Measurements from ENCODE around the gene RHBDF1. TPM values are rescaled to one million over a fixed set of nuclear protein-coding genes. Genes with fewer than 3 reads are reported as not detected.

The RHBDF1 gene
- total and polyA plus RNA-seq, 2 of the 13 experiments (the other 11 are each of a cell fraction or from before 2014, with no cell fraction given), result 5.4 to 26.9 TPM

DNA sequence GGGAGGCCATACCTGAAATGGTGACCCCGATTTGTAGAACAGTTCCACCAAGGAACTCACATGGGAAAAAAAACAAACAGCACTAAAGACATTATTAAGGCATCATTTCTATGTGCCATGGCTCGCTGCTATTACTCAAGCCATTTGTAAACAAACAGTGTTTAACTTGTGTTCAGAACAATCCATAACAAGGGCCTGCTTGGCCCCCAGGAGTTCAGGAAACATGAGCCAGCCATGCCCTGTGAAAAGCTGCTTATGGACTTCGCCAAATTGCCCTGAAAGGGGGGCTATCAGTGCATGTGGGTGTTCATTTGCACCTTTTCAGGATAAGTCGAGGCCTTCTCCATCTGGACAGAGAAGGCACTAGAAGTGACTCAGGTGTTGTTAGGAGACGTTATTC, 27.0 kb downstream of the RHBDF1 start (continued):
- TF ChIP-seq HMG20B (CRISPR knock-in tag; conservative IDR thresholded peaks at IDR 0.05) (no peak), CAMTA2 (CRISPR knock-in tag; IDR thresholded peaks at IDR 0.05; ENCODE audit: borderline replicate concordance) (no peak), EEA1 (CRISPR knock-in tag; IDR thresholded peaks at IDR 0.05; ENCODE audit: borderline replicate concordance) (no peak), ZNF772 (CRISPR knock-in tag; IDR thresholded peaks at IDR 0.05) (0 out of 2 replicates have a peak, but pooled peaks have one; percentile 37), ZBTB33 (CRISPR knock-in tag; IDR thresholded peaks at IDR 0.05) (peak; percentile 32; the same call in 1 of the 2 replicates), ZNF552 (CRISPR knock-in tag; IDR thresholded peaks at IDR 0.05; ENCODE audit: borderline replicate concordance) (no peak), NFKB2 (CRISPR knock-in tag; IDR thresholded peaks at IDR 0.05; ENCODE audit: borderline replicate concordance) (no peak), POLR2AphosphoS5 (IDR thresholded peaks at IDR 0.05; ENCODE audit: low read depth, low read length) (no peak), ATF5 (CRISPR knock-in tag; IDR thresholded peaks at IDR 0.05; ENCODE audit: low read depth) (no peak), KAT8 (CRISPR knock-in tag; IDR thresholded peaks at IDR 0.05) (peak; percentile 45; the same call in 1 of the 2 replicates), HHEX (CRISPR knock-in tag; IDR thresholded peaks at IDR 0.05) (peak; percentile 84), SOX6 (IDR thresholded peaks at IDR 0.05) (no peak), SOX6 (CRISPR knock-in tag; IDR thresholded peaks at IDR 0.05) (peak; percentile 91), HDAC2 (CRISPR knock-in tag; IDR thresholded peaks at IDR 0.05) (peak; percentile 50; the same call in 1 of the 2 replicates), ZNF713 (CRISPR knock-in tag; IDR thresholded peaks at IDR 0.05) (no peak), TBX2 (CRISPR knock-in tag; IDR thresholded peaks at IDR 0.05; ENCODE audit: borderline replicate concordance) (peak; percentile 36; the same call in 1 of the 2 replicates), SRSF9 (IDR thresholded peaks at IDR 0.05; ENCODE audit: borderline replicate concordance, insufficient read depth, low read depth, low read length, poor library complexity, severe bottlenecking) (no peak), SIX1 (CRISPR knock-in tag; IDR thresholded peaks at IDR 0.05; ENCODE audit: borderline replicate concordance) (peak; percentile 48; the same call in 1 of the 2 replicates)
- TF ChIP-seq, protein P1, sequence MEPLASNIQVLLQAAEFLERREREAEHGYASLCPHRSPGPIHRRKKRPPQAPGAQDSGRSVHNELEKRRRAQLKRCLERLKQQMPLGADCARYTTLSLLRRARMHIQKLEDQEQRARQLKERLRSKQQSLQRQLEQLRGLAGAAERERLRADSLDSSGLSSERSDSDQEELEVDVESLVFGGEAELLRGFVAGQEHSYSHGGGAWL (CRISPR knock-in tag; IDR thresholded peaks at IDR 0.05), result no peak
- TF ChIP-seq, protein P2, sequence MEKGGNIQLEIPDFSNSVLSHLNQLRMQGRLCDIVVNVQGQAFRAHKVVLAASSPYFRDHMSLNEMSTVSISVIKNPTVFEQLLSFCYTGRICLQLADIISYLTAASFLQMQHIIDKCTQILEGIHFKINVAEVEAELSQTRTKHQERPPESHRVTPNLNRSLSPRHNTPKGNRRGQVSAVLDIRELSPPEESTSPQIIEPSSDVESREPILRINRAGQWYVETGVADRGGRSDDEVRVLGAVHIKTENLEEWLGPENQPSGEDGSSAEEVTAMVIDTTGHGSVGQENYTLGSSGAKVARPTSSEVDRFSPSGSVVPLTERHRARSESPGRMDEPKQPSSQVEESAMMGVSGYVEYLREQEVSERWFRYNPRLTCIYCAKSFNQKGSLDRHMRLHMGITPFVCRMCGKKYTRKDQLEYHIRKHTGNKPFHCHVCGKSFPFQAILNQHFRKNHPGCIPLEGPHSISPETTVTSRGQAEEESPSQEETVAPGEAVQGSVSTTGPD (CRISPR knock-in tag; IDR thresholded peaks at IDR 0.05), result no peak
- TF ChIP-seq, protein P3, sequence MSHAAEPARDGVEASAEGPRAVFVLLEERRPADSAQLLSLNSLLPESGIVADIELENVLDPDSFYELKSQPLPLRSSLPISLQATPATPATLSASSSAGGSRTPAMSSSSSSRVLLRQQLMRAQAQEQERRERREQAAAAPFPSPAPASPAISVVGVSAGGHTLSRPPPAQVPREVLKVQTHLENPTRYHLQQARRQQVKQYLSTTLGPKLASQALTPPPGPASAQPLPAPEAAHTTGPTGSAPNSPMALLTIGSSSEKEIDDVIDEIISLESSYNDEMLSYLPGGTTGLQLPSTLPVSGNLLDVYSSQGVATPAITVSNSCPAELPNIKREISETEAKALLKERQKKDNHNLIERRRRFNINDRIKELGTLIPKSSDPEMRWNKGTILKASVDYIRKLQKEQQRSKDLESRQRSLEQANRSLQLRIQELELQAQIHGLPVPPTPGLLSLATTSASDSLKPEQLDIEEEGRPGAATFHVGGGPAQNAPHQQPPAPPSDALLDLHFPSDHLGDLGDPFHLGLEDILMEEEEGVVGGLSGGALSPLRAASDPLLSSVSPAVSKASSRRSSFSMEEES (CRISPR knock-in tag; IDR thresholded peaks at IDR 0.05), result 0 out of 2 replicates have a peak, but pooled peaks have one; percentile 38

Measured in HepG2 (cell line).